SU-DHL-6 (cell line): ENCODE results near the gene SLC7A9.

Experiments
- EZH2phosphoT487 ChIP-seq: fragments of 200-600 bp; sonication (generic), shearing (Covaris generic); conservative IDR thresholded peaks from 2 replicates; pipeline ENCODE4 v1.6.1; 2018; ENCODE audit warnings: mild to moderate bottlenecking, antibody characterized with exemption, low read length, moderate library complexity, mixed read lengths
- TF ChIP-seq, protein P1 (sequence below): fragments of 200-600 bp; sonication (generic); IDR thresholded peaks from one replicate; pipeline ENCODE4 v1.5.1; 2017; ENCODE audit warnings: antibody characterized with exemption, mild to moderate bottlenecking, low read length, moderate library complexity; ENCODE audit not compliant: insufficient read depth, poor library complexity, severe bottlenecking

DNA sequence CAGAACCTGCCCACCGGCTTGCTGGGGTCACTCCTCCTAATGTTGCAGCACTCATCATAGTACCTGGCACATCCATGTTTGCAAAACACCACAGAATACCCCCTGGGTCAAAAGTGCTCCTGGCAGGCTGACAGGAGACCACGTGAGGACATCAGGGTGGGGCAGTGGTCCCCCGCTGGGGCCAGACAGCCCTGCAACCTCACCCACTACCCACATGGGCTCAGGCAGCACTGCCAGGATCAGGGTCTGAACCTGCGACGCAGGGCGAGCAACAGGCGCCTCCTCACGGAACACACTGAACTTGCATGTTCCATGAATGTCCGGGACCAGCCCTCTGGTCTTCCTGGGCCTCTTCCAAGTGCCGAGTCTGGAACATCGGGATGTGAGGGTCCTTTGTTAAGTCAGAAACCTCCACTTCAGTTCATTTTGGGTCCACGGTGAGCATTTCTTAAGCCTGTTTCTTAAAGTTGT lies 1.4 kb upstream of the SLC7A9 start:
- TF ChIP-seq, protein P1, sequence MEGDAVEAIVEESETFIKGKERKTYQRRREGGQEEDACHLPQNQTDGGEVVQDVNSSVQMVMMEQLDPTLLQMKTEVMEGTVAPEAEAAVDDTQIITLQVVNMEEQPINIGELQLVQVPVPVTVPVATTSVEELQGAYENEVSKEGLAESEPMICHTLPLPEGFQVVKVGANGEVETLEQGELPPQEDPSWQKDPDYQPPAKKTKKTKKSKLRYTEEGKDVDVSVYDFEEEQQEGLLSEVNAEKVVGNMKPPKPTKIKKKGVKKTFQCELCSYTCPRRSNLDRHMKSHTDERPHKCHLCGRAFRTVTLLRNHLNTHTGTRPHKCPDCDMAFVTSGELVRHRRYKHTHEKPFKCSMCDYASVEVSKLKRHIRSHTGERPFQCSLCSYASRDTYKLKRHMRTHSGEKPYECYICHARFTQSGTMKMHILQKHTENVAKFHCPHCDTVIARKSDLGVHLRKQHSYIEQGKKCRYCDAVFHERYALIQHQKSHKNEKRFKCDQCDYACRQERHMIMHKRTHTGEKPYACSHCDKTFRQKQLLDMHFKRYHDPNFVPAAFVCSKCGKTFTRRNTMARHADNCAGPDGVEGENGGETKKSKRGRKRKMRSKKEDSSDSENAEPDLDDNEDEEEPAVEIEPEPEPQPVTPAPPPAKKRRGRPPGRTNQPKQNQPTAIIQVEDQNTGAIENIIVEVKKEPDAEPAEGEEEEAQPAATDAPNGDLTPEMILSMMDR, result no peak
- TF ChIP-seq EZH2phosphoT487, result no peak
